SK-N-MC (cell line): Measurements from ENCODE around the gene PRPF6.
A peak's percentile ranks its signal among the peaks of the same experiment; 100 is the strongest.
"Not testable (repeated sequence)": the region's sequence is repeated elsewhere in the genome, so short reads cannot be mapped to it uniquely, and the experiment has no call there.

ENCODE experiments used
- DNase-seq: peaks from one replicate; pipeline ENCODE4 v3.0.0-alpha.2; 2011; ENCODE audit warnings: low read depth, low spot score
- H3K27ac ChIP-seq: fragments of 200-600 bp; sonication (generic); 2 replicates; pipeline ENCODE4 v1.5.1; 2016; ENCODE audit warnings: mixed run types
- H3K36me3 ChIP-seq: fragments of 200-600 bp; sonication (generic); 2 replicates; pipeline ENCODE4 v1.6.1; 2017; ENCODE audit warnings: antibody characterized with exemption, low read length, mixed read lengths; ENCODE audit not compliant: insufficient read depth
- H3K4me3 ChIP-seq: fragments of 200-600 bp; sonication (generic); 2 replicates; pipeline ENCODE4 v1.5.1; 2016
- H3K9ac ChIP-seq: fragments of 200-600 bp; sonication (generic); 2 replicates; pipeline ENCODE4 v1.8.0; 2017; ENCODE audit warnings: mixed run types, mixed read lengths; ENCODE audit not compliant: insufficient read length
- H3K9me3 ChIP-seq: fragments of 200-600 bp; sonication (generic); 2 replicates; pipeline ENCODE4 v1.6.1; 2017; ENCODE audit warnings: low read depth, mild to moderate bottlenecking, antibody characterized with exemption, low read length, moderate library complexity, mixed read lengths
- EZH2 ChIP-seq: fragments of 200-600 bp; sonication (generic); IDR thresholded peaks from one replicate; pipeline ENCODE4 v1.6.1; 2017; ENCODE audit warnings: antibody characterized with exemption
- FOXP2 ChIP-seq: optimal IDR thresholded peaks from 2 replicates; pipeline ENCODE3; 2011; ENCODE audit warnings: mild to moderate bottlenecking, moderate library complexity; ENCODE audit not compliant: insufficient read depth; ENCODE audit errors: extremely low read length, control extremely low read depth
- POLR2AphosphoS5 ChIP-seq: IDR thresholded peaks from 2 replicates; pipeline ENCODE4 v1.6.1; 2012; ENCODE audit warnings: mild to moderate bottlenecking, low read depth, low read length, borderline replicate concordance

PRPF6 gene

GRCh38 chr20:63957004-63957689, 23.8 kb upstream of the PRPF6 start:
- Histone ChIP-seq H3K9me3 (no peaks in the 10 kb centered on the region), H3K36me3 (peaks cover 10% of the 10 kb centered on the region; the same call in 1 of the 2 replicates), H3K4me3 (peak overlapping the region; percentile 84), H3K9ac (peak overlapping the region; percentile 70), H3K27ac (peak overlapping the region; percentile 86)
- DNase-seq = no peak
- TF ChIP-seq POLR2AphosphoS5 (peak; percentile 83), FOXP2 (no peak), EZH2 (no peak)

GRCh38 chr20:63957690-63958441, 23.1 kb upstream of the PRPF6 start:
- no peaks in the 10 kb centered on the region for H3K9me3 ChIP-seq
- H3K4me3 ChIP-seq = peak overlapping the region; percentile 84
- H3K9ac ChIP-seq = no peak overlapping the region
- peaks cover 17% of the 10 kb centered on the region; the same call in 1 of the 2 replicates for H3K36me3 ChIP-seq
- H3K27ac ChIP-seq = peak overlapping the region; percentile 86; the same call in 1 of the 2 replicates
- DNase-seq = no peak
- TF ChIP-seq POLR2AphosphoS5 (no peak), FOXP2 (no peak), EZH2 (no peak)

- no peak for DNase-seq
- TF ChIP-seq EZH2 (no peak), FOXP2 (no peak), POLR2AphosphoS5 (no peak)
- peak overlapping the region; percentile 86; the same call in 1 of the 2 replicates for H3K27ac ChIP-seq
- no peaks in the 10 kb centered on the region for H3K9me3 ChIP-seq
- H3K4me3 ChIP-seq = no peak overlapping the region
- H3K36me3 ChIP-seq = peaks cover 23% of the 10 kb centered on the region; the same call in 1 of the 2 replicates
- no peak overlapping the region for H3K9ac ChIP-seq
Observed at GRCh38 chr20:63958471-63958870, 22.5 kb upstream of the PRPF6 start.

DNA sequence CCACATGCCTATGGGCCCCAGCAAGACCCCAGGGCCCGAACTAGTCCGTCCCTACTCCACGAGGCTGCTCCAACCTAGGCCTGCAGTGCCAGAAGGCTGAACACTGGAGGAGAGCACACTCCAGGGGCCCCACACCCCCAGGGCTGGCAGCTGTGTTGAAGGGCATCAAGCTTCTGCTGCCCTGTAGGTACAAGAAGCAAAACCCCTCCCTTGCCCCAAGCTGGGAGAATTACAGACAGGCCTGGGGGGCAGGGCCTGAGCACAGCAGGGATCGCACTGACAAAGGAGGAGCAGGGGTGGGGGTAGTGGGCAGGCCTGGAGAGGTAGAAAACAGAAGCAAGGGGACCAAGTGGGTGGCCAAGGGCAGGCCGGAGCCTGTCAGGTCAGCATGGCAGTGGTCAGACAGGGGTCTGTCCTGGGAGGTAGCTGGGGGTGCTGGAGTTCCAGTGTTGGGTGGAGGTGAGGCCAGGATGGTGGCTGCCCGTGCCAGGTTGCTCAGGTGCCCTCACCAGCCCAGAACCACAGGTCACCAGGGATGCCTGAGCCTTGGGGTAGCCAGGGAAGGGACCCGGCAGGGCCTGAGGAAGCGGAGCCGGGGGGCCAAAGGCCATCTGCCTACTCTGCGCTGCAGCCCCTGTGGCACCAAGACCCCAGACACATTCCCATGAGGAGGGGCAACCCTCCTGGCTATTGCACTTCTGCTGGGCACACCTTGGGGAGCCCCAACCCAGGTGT, 21.8 kb upstream of the PRPF6 start:
- Histone ChIP-seq H3K36me3 (peaks cover 29% of the 10 kb centered on the region; the same call in 1 of the 2 replicates), H3K9ac (no peak overlapping the region)

GRCh38 chr20:63959699-63960075, 21.2 kb upstream of the PRPF6 start:
- DNase-seq = no peak
- Histone ChIP-seq H3K27ac (no peak overlapping the region), H3K9ac (no peak overlapping the region), H3K4me3 (no peak overlapping the region), H3K9me3 (no peaks in the 10 kb centered on the region), H3K36me3 (peaks cover 34% of the 10 kb centered on the region; the same call in 1 of the 2 replicates)
- TF ChIP-seq POLR2AphosphoS5 (no peak), EZH2 (no peak), FOXP2 (no peak)

More for the DNA sequence above, 21.8 kb upstream of the PRPF6 start:
- Histone ChIP-seq H3K27ac (peak overlapping the region; percentile 16; the same call in 1 of the 2 replicates), H3K4me3 (no peak overlapping the region), H3K9me3 (no peaks in the 10 kb centered on the region)
- TF ChIP-seq EZH2 (no peak), FOXP2 (no peak), POLR2AphosphoS5 (no peak)
- no peak for DNase-seq

- H3K4me3 ChIP-seq, H3K27ac ChIP-seq, H3K9me3 ChIP-seq, DNase-seq, H3K9ac ChIP-seq: not testable (repeated sequence)
- H3K36me3 ChIP-seq = peaks cover 34% of the 10 kb centered on the region; the same call in 1 of the 2 replicates
Observed at GRCh38 chr20:63960654-63961621, 20.0 kb upstream of the PRPF6 start.

DNA sequence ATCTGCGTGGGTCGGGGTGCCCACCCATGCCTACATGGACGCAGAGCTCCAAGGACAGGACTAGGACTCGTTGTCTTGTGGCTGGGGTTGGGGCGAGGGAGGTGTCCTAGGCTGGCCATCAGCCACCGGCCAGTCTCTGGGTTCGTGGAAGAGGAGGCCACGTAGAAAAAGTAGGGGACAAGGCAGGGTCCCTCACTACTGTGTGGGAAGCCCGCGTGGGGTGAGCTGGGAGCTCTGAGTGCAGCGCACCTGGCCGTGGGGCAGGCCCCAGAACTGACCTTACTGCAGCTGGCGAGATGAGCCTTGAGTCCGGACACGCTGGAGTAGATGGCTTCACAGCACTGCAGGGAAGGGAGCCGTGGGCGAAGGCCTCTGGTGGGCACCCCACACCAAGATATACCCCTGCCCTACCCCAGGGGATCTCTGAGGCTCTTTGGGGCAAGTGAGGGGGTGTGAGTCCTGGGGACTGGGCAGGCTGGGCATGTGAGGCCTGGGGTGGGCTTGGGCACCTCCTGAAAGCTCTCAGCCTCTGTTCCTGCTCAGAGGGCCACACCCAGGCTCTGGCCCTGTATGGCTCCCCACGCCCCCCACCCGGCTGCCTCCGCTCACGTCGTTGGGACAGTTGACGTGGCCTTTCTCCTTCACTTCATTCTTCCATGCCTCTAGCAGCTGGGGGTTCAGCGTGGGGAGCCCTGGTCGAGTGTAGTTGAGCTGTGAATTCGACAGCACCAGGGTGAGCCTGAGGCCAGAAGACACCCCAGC, 19.1 kb upstream of the PRPF6 start:
- H3K36me3 ChIP-seq = peaks cover 43% of the 10 kb centered on the region
- H3K9me3 ChIP-seq = no peaks in the 10 kb centered on the region
- no peak overlapping the region for H3K27ac ChIP-seq
- DNase-seq = no peak
- TF ChIP-seq FOXP2 = no peak
- no peak for TF ChIP-seq POLR2AphosphoS5
- TF ChIP-seq EZH2 = no peak
- H3K4me3 ChIP-seq = no peak overlapping the region
- H3K9ac ChIP-seq = no peak overlapping the region
